Measurements from ENCODE around the gene RCN1.
A peak's percentile ranks its signal among the peaks of the same experiment; 100 is the strongest.

The RCN1 gene

GRCh38 chr11:32109138-32109537, 18.3 kb downstream of the RCN1 start:
- ChIA-PET POLR2A (no interaction called here), CTCF (no interaction called here)
- no peak for TF ChIP-seq CTBP1 (IDR thresholded peaks at IDR 0.05; ENCODE audit: borderline replicate concordance)
- TF ChIP-seq FOXM1 (IDR thresholded peaks at IDR 0.05; ENCODE audit: borderline replicate concordance): no peak
- TF ChIP-seq ELF4 (IDR thresholded peaks at IDR 0.05): no peak
- no peak for TF ChIP-seq ARNT (IDR thresholded peaks at IDR 0.05)
- no peak for TF ChIP-seq FOXA1 (IDR thresholded peaks at IDR 0.05)
- no peak for TF ChIP-seq SUZ12 (IDR thresholded peaks at IDR 0.05)
- no peak for TF ChIP-seq NFRKB (IDR thresholded peaks at IDR 0.05)
- TF ChIP-seq BHLHE40 (IDR thresholded peaks at IDR 0.05; ENCODE audit: borderline replicate concordance): no peak
- no peak for TF ChIP-seq HDGF (IDR thresholded peaks at IDR 0.05; ENCODE audit: borderline replicate concordance)
- TF ChIP-seq L3MBTL2 (conservative IDR thresholded peaks at IDR 0.05): no peak
- no peak for TF ChIP-seq TARDBP (IDR thresholded peaks at IDR 0.05)
- TF ChIP-seq LEF1 (IDR thresholded peaks at IDR 0.05; ENCODE audit: borderline replicate concordance): no peak
- TF ChIP-seq SP1 (IDR thresholded peaks at IDR 0.05): no peak
- TF ChIP-seq PKNOX1 (IDR thresholded peaks at IDR 0.05): no peak
- TF ChIP-seq FOXK2 (IDR thresholded peaks at IDR 0.05): no peak
- no peak for TF ChIP-seq ZNF384 (IDR thresholded peaks at IDR 0.05)
- no peak for DNase-seq (ENCODE audit: extremely low spot score)

- ChIA-PET POLR2A (no interaction called here), CTCF (interaction anchor here (0.8 kb wide), 1 partner anchor 66 kb away, joined by 3 read pairs; no protein-coding TSS in a partner anchor)
- no peak for DNase-seq (ENCODE audit: extremely low spot score)
- TF ChIP-seq ARNT (IDR thresholded peaks at IDR 0.05) (no peak), HDGF (IDR thresholded peaks at IDR 0.05; ENCODE audit: borderline replicate concordance) (no peak), SUZ12 (IDR thresholded peaks at IDR 0.05) (no peak), PKNOX1 (IDR thresholded peaks at IDR 0.05) (no peak), SP1 (IDR thresholded peaks at IDR 0.05) (no peak), NFRKB (IDR thresholded peaks at IDR 0.05) (no peak), FOXA1 (IDR thresholded peaks at IDR 0.05) (no peak), LEF1 (IDR thresholded peaks at IDR 0.05; ENCODE audit: borderline replicate concordance) (no peak), ZNF384 (IDR thresholded peaks at IDR 0.05) (no peak), TARDBP (IDR thresholded peaks at IDR 0.05) (no peak), FOXM1 (IDR thresholded peaks at IDR 0.05; ENCODE audit: borderline replicate concordance) (no peak), CTBP1 (IDR thresholded peaks at IDR 0.05; ENCODE audit: borderline replicate concordance) (no peak), BHLHE40 (IDR thresholded peaks at IDR 0.05; ENCODE audit: borderline replicate concordance) (no peak), FOXK2 (IDR thresholded peaks at IDR 0.05) (no peak)
Observed at GRCh38 chr11:32109592-32109991, 18.7 kb downstream of the RCN1 start.

GRCh38 chr11:32110795-32111194, 19.9 kb downstream of the RCN1 start:
- CTCF ChIA-PET: no interaction called here
- no peak for TF ChIP-seq NFRKB (IDR thresholded peaks at IDR 0.05)
- no peak for TF ChIP-seq SUZ12 (IDR thresholded peaks at IDR 0.05)
- no peak for TF ChIP-seq HDGF (IDR thresholded peaks at IDR 0.05; ENCODE audit: borderline replicate concordance)
- no peak for TF ChIP-seq ARNT (IDR thresholded peaks at IDR 0.05)
- TF ChIP-seq L3MBTL2 (conservative IDR thresholded peaks at IDR 0.05): no peak
- no peak for TF ChIP-seq TARDBP (IDR thresholded peaks at IDR 0.05)
- POLR2A ChIA-PET: no interaction called here
- DNase-seq (ENCODE audit: extremely low spot score): no peak

- TF ChIP-seq NFRKB (IDR thresholded peaks at IDR 0.05) (no peak), FOXK2 (IDR thresholded peaks at IDR 0.05) (no peak), BHLHE40 (IDR thresholded peaks at IDR 0.05; ENCODE audit: borderline replicate concordance) (no peak), TARDBP (IDR thresholded peaks at IDR 0.05) (no peak), L3MBTL2 (conservative IDR thresholded peaks at IDR 0.05) (peak; percentile 55), PKNOX1 (IDR thresholded peaks at IDR 0.05) (0 out of 2 replicates have a peak, but pooled peaks have one; percentile 11), SP1 (IDR thresholded peaks at IDR 0.05) (no peak), CTBP1 (IDR thresholded peaks at IDR 0.05; ENCODE audit: borderline replicate concordance) (no peak), LEF1 (IDR thresholded peaks at IDR 0.05; ENCODE audit: borderline replicate concordance) (no peak), SUZ12 (IDR thresholded peaks at IDR 0.05) (no peak)
- ChIA-PET CTCF (no interaction called here), POLR2A (no interaction called here)
- DNase-seq (ENCODE audit: extremely low spot score): no peak
Observed at GRCh38 chr11:32113200-32113919, 22.5 kb downstream of the RCN1 start.

GRCh38 chr11:32113920-32114203, 23.0 kb downstream of the RCN1 start:
- TF ChIP-seq ELF4 (IDR thresholded peaks at IDR 0.05) (peak; percentile 76; the same call in 1 of the 2 replicates), LEF1 (IDR thresholded peaks at IDR 0.05; ENCODE audit: borderline replicate concordance) (no peak), TARDBP (IDR thresholded peaks at IDR 0.05) (no peak)
- DNase-seq (ENCODE audit: extremely low spot score): no peak
- CTCF ChIA-PET: no interaction called here
- POLR2A ChIA-PET: no interaction called here

- POLR2A ChIA-PET: interaction anchor here (0.6 kb wide), 1 partner anchor 25 kb away, joined by 3 read pairs; the partner anchor contains the start of gene RCN1
- CTCF ChIA-PET: no interaction called here
- DNase-seq (ENCODE audit: extremely low spot score): no peak
- TF ChIP-seq FOXK2 (IDR thresholded peaks at IDR 0.05): no peak
- no peak for TF ChIP-seq ZNF384 (IDR thresholded peaks at IDR 0.05)
- no peak for TF ChIP-seq BHLHE40 (IDR thresholded peaks at IDR 0.05; ENCODE audit: borderline replicate concordance)
- TF ChIP-seq SUZ12 (IDR thresholded peaks at IDR 0.05): no peak
- no peak for TF ChIP-seq FOXM1 (IDR thresholded peaks at IDR 0.05; ENCODE audit: borderline replicate concordance)
- TF ChIP-seq ARNT (IDR thresholded peaks at IDR 0.05): no peak
- no peak for TF ChIP-seq FOXA1 (IDR thresholded peaks at IDR 0.05)
- TF ChIP-seq SP1 (IDR thresholded peaks at IDR 0.05): no peak
- no peak for TF ChIP-seq HDGF (IDR thresholded peaks at IDR 0.05; ENCODE audit: borderline replicate concordance)
- no peak for TF ChIP-seq LEF1 (IDR thresholded peaks at IDR 0.05; ENCODE audit: borderline replicate concordance)
- TF ChIP-seq NFRKB (IDR thresholded peaks at IDR 0.05): no peak
- TF ChIP-seq TARDBP (IDR thresholded peaks at IDR 0.05): no peak
- TF ChIP-seq CTBP1 (IDR thresholded peaks at IDR 0.05; ENCODE audit: borderline replicate concordance): no peak
- no peak for TF ChIP-seq PKNOX1 (IDR thresholded peaks at IDR 0.05)
- TF ChIP-seq L3MBTL2 (conservative IDR thresholded peaks at IDR 0.05): no peak
- no peak for TF ChIP-seq ELF4 (IDR thresholded peaks at IDR 0.05)
Observed at GRCh38 chr11:32115446-32115845, 24.6 kb downstream of the RCN1 start.

Measured in HEK293T (cell line).